ENCODE measurements around the gene STAC. TPM values are rescaled to one million over a fixed set of nuclear protein-coding genes. Genes with fewer than 3 reads are reported as not detected.
"Not testable (repeated sequence)": the region's sequence is repeated elsewhere in the genome, so short reads cannot be mapped to it uniquely, and the experiment has no call there.

The STAC gene
- polyA plus RNA-seq, 1 experiment, result 1.5 TPM

DNA sequence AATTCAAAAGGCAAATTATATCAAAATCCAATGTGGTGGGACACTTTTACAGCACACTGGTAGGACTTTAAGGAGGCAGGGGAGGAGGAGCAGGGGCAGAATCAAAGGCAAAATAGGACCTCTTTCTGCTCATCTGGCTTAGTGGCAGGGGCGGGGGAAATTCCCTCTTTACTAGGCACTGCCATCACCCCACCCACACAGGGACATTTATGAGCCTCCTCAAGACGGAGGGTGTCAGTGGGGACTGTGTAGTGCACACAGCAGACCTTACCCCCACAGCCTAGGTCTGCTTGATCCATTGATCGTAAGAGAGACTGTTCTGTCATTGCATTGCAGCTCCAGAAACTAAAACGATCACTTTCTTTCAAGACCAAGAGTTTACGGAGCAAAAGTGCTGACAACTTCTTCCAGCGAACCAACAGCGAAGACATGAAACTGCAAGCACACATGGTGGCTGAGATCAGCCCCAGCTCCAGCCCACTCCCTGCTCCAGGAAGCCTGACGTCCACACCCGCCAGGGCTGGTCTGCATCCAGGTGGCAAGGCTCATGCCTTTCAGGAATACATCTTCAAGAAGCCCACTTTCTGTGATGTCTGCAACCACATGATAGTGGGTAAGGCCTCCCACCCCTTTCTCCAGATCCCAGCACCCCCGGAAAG lies 62.9 kb downstream of the STAC start:
- H3K27ac ChIP-seq (ENCODE audit: low read depth, low read length), result no peak overlapping the region
- TF ChIP-seq CTCF (IDR thresholded peaks at IDR 0.05; ENCODE audit: low read depth, low read length), result no peak
- ChIA-PET CTCF (no interaction called here), POLR2A (no interaction called here)
- H3K27me3 ChIP-seq (ENCODE audit: control insufficient read depth, insufficient read depth, low read length), result no peaks in the 10 kb centered on the region
- H3K9me3 ChIP-seq (ENCODE audit: control insufficient read depth, insufficient read depth, low read length), result no peaks in the 10 kb centered on the region
- no peak overlapping the region for H3K4me3 ChIP-seq (ENCODE audit: low read depth, low read length)
- no peak for DNase-seq (ENCODE audit: low read depth, low spot score)

- no peaks in the 10 kb centered on the region for H3K9me3 ChIP-seq (ENCODE audit: control insufficient read depth, insufficient read depth, low read length)
- CTCF ChIA-PET, result no interaction called here
- POLR2A ChIA-PET, result no interaction called here
- DNase-seq (ENCODE audit: low read depth, low spot score), result no peak
- no peak for TF ChIP-seq CTCF (IDR thresholded peaks at IDR 0.05; ENCODE audit: low read depth, low read length)
- no peaks in the 10 kb centered on the region for H3K27me3 ChIP-seq (ENCODE audit: control insufficient read depth, insufficient read depth, low read length)
- no peak overlapping the region for H3K27ac ChIP-seq (ENCODE audit: low read depth, low read length)
- no peak overlapping the region for H3K4me3 ChIP-seq (ENCODE audit: low read depth, low read length)
These were observed 64.6 kb downstream of the STAC start for GRCh38 chr3:36444909-36445308.

GRCh38 chr3:36446276-36446675 lies 66.0 kb downstream of the STAC start:
- ChIA-PET CTCF (no interaction called here), POLR2A (no interaction called here)
- no peak for DNase-seq (ENCODE audit: low read depth, low spot score)
- Histone ChIP-seq H3K27me3 (ENCODE audit: control insufficient read depth, insufficient read depth, low read length) (no peaks in the 10 kb centered on the region), H3K4me3 (ENCODE audit: low read depth, low read length) (no peak overlapping the region), H3K9me3 (ENCODE audit: control insufficient read depth, insufficient read depth, low read length) (no peaks in the 10 kb centered on the region), H3K27ac (ENCODE audit: low read depth, low read length) (no peak overlapping the region)
- no peak for TF ChIP-seq CTCF (IDR thresholded peaks at IDR 0.05; ENCODE audit: low read depth, low read length)

- no peaks in the 10 kb centered on the region for H3K27me3 ChIP-seq (ENCODE audit: control insufficient read depth, insufficient read depth, low read length)
- H3K27ac ChIP-seq (ENCODE audit: low read depth, low read length), result no peak overlapping the region
- CTCF ChIA-PET, result no interaction called here
- no peak for TF ChIP-seq CTCF (IDR thresholded peaks at IDR 0.05; ENCODE audit: low read depth, low read length)
- H3K9me3 ChIP-seq (ENCODE audit: control insufficient read depth, insufficient read depth, low read length), result no peaks in the 10 kb centered on the region
- no peak for DNase-seq (ENCODE audit: low read depth, low spot score)
- H3K4me3 ChIP-seq (ENCODE audit: low read depth, low read length), result no peak overlapping the region
- POLR2A ChIA-PET, result no interaction called here
These were observed 66.8 kb downstream of the STAC start for GRCh38 chr3:36447061-36447460.

DNA sequence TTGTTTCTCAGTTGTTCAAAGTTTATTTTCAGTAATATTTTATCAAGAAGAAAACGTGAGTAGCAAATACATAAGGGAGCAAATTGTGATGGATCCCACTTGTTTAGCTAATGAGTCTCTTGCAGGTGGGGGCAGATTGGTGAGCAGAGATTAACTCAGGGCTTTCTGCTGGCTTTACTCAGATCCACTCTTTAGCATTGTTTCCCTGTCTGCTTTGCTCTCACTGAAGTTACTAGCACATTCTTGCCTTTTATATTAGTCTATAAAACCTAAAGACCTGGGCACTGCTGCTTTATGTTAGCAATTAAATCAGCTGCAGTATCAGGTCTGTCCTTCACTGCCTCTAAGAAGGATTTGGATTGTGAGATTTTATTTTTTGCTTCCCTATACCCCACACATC lies 71.5 kb downstream of the STAC start:
- POLR2A ChIA-PET, result no interaction called here

DNA sequence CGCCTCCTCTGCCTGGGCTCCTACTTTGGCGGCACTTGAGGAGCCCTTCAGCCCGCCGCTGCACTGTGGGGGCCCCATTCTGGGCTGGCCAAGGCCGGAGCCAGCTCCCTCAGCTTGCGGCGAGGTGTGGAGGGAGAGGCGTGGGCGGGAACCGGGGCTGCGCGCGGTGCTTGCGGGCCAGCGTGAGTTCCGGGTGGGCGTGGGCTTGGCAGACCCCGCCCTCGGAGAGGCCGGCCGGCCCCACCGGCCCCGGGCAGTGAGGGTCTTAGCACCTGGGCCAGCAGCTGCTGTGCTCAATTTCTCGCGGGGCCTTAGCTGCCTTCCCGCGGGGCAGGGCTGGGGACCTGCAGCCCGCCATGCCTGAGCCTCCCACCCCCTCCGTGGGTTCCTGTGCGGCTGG lies 72.9 kb downstream of the STAC start:
- CTCF ChIA-PET; POLR2A ChIA-PET; H3K4me3 ChIP-seq (ENCODE audit: low read depth, low read length); H3K27me3 ChIP-seq (ENCODE audit: control insufficient read depth, insufficient read depth, low read length); DNase-seq (ENCODE audit: low read depth, low spot score); H3K9me3 ChIP-seq (ENCODE audit: control insufficient read depth, insufficient read depth, low read length); H3K27ac ChIP-seq (ENCODE audit: low read depth, low read length): not testable (repeated sequence)

More for the DNA sequence above, 71.5 kb downstream of the STAC start:
- Histone ChIP-seq H3K27ac (ENCODE audit: low read depth, low read length) (no peak overlapping the region), H3K27me3 (ENCODE audit: control insufficient read depth, insufficient read depth, low read length) (no peaks in the 10 kb centered on the region), H3K4me3 (ENCODE audit: low read depth, low read length) (no peak overlapping the region), H3K9me3 (ENCODE audit: control insufficient read depth, insufficient read depth, low read length) (peaks cover 3% of the 10 kb centered on the region; the same call in 1 of the 2 replicates)
- TF ChIP-seq CTCF (IDR thresholded peaks at IDR 0.05; ENCODE audit: low read depth, low read length), result no peak
- DNase-seq (ENCODE audit: low read depth, low spot score), result no peak
- CTCF ChIA-PET, result no interaction called here

DNA sequence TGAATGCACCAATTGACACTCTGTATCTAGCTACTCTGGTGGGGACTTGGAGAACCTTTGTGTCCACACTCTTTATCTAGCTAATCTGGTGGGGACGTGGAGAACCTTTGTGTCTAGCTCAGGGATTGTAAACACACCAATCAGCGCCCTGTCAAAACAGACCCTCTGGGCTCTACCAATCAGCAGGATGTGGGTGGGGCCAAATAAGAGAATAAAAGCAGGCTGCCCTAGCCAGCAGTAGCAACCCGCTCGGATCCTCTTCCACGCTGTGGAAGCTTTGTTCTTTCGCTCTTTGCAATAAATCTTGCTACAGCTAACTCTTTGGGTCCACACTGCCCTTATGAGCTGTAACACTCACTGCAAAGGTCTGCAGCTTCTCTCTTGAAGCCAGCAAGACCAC lies 73.6 kb downstream of the STAC start:
- H3K4me3 ChIP-seq (ENCODE audit: low read depth, low read length); H3K27me3 ChIP-seq (ENCODE audit: control insufficient read depth, insufficient read depth, low read length); CTCF ChIA-PET; H3K9me3 ChIP-seq (ENCODE audit: control insufficient read depth, insufficient read depth, low read length); DNase-seq (ENCODE audit: low read depth, low spot score); H3K27ac ChIP-seq (ENCODE audit: low read depth, low read length): not testable (repeated sequence)
- POLR2A ChIA-PET, result interaction anchor here (0.6 kb wide), 1 partner anchor 59 kb away, joined by 3 read pairs; no protein-coding TSS in a partner anchor

Data from AG04450 (cell line).